CD4-positive, CD25-positive, alpha-beta regulatory T cell (primary cell): ENCODE measurements around the gene SLFN11. TPM values are rescaled to one million over a fixed set of nuclear protein-coding genes. Genes with fewer than 3 reads are reported as not detected.
"Not testable (repeated sequence)": the region's sequence is repeated elsewhere in the genome, so short reads cannot be mapped to it uniquely, and the experiment has no call there.

Source experiments
- ATAC-seq, 2 donors: fragments of 150-1000 bp; cut with Tn5 transposase; one replicate each; pipeline ENCODE4 v1.10.0; 2021; ENCODE audit warnings: low read depth in 2 of 2, moderate number of reproducible peaks in 2 of 2, moderate library complexity in 1 of 2
- DNase-seq, 3 donors: peaks; one replicate each; pipeline versions ENCODE4 v3.0.0 to v3.0.0-alpha.2; 2012 to 2022; ENCODE audit warnings: mixed read lengths in 1 of 3
- H3K27ac ChIP-seq: one replicate; pipeline ENCODE4 v1.7.0; 2013; ENCODE audit warnings: mild to moderate bottlenecking, low read length; ENCODE audit not compliant: insufficient read depth, poor library complexity, severe bottlenecking
- H3K27me3 ChIP-seq: one replicate; pipeline ENCODE4 v1.7.0; 2013; ENCODE audit warnings: low read length; ENCODE audit not compliant: control insufficient read depth, insufficient read depth
- H3K36me3 ChIP-seq: one replicate; pipeline ENCODE4 v1.7.0; 2013; ENCODE audit warnings: mild to moderate bottlenecking, low read length, moderate library complexity; ENCODE audit not compliant: control insufficient read depth, insufficient read depth
- H3K4me1 ChIP-seq: 2 replicates; pipeline ENCODE4 v1.7.0; 2013; ENCODE audit warnings: mild to moderate bottlenecking, low read length; ENCODE audit not compliant: insufficient read depth, control insufficient read depth, poor library complexity, severe bottlenecking
- H3K4me3 ChIP-seq: one replicate; pipeline ENCODE4 v1.7.0; 2013; ENCODE audit warnings: low read depth, mild to moderate bottlenecking, low read length, moderate library complexity
- H3K9me3 ChIP-seq, 2 experiments: 1 replicate in 1 of 2; 2 replicates in 1 of 2; pipeline ENCODE4 v1.7.0; 2013; ENCODE audit warnings: low read length in 2 of 2, mild to moderate bottlenecking in 1 of 2, moderate library complexity in 1 of 2; ENCODE audit not compliant: control insufficient read depth in 2 of 2
- H3K27ac Mint-ChIP-seq, 3 donors: one replicate each; pipeline ENCODE4 v1.8.0; 2020 to 2022; ENCODE audit warnings: mild to moderate bottlenecking in 3 of 3, mixed read lengths in 3 of 3, moderate library complexity in 2 of 3
- H3K27me3 Mint-ChIP-seq: one replicate; pipeline ENCODE4 v1.8.0; 2022; ENCODE audit warnings: mild to moderate bottlenecking, mixed read lengths
- H3K36me3 Mint-ChIP-seq: one replicate; pipeline ENCODE4 v1.8.0; 2020; ENCODE audit warnings: mixed read lengths
- H3K4me1 Mint-ChIP-seq, 4 donors: one replicate each; pipeline ENCODE4 v1.8.0; 2020 to 2022; ENCODE audit warnings: mixed read lengths in 4 of 4, mild to moderate bottlenecking in 1 of 4
- H3K4me3 Mint-ChIP-seq, 4 donors: one replicate each; pipeline ENCODE4 v1.8.0; 2020 to 2022; ENCODE audit warnings: mild to moderate bottlenecking in 4 of 4, mixed read lengths in 4 of 4, moderate library complexity in 3 of 4
- H3K9me3 Mint-ChIP-seq, 7 donors: one replicate each; pipeline ENCODE4 v1.8.0; 2020 to 2022; ENCODE audit warnings: mixed read lengths in 7 of 7, mild to moderate bottlenecking in 3 of 7, moderate library complexity in 2 of 7
- polyA plus RNA-seq, 4 donors: library from polyadenylated mRNA; unstranded; fragments of 300-500 nt; fragmentation: Illumina TruSeq; gene quantifications; one replicate each; pipeline ENCODE4 v1.2.3, GENCODE V29; 2021
- total RNA-seq: library from RNA; stranded (reverse); gene quantifications from one replicate; pipeline ENCODE4 v1.2.3, GENCODE V29; 2022

Gene SLFN11
- total and polyA plus RNA-seq, 5 donors from 2014 or later: 10.1 to 61.9 (median 12.0) TPM

- ATAC-seq (no peak), DNase-seq (no peak)
- H3K36me3 Mint-ChIP-seq: peaks cover 9% of the 10 kb centered on the region
- H3K4me1 Mint-ChIP-seq: peaks cover 1 to 18% (median 12%) of the 10 kb centered on the region in 4 donors
- peaks cover 2 to 17% (median 5%) of the 10 kb centered on the region in 7 donors for H3K9me3 Mint-ChIP-seq
- Histone ChIP-seq H3K27ac (no peak overlapping the region), H3K4me1 (peaks cover 13% of the 10 kb centered on the region), H3K36me3 (peaks cover 3% of the 10 kb centered on the region), H3K27me3 (no peaks in the 10 kb centered on the region), H3K9me3 (peaks cover 0 to 10% of the 10 kb centered on the region in 2 experiments), H3K4me3 (no peak overlapping the region)
- no peak overlapping the region for H3K27ac Mint-ChIP-seq
- peaks cover 5% of the 10 kb centered on the region for H3K27me3 Mint-ChIP-seq
- H3K4me3 Mint-ChIP-seq: no peak overlapping the region
Observed at GRCh38 chr17:35337364-35337763, 36.1 kb downstream of the SLFN11 start.

- not testable (repeated sequence) for DNase-seq, H3K27ac ChIP-seq, H3K9me3 Mint-ChIP-seq, ATAC-seq, H3K36me3 ChIP-seq, H3K4me3 ChIP-seq, H3K27me3 Mint-ChIP-seq, H3K4me3 Mint-ChIP-seq, H3K27me3 ChIP-seq, H3K9me3 ChIP-seq, H3K4me1 ChIP-seq, H3K27ac Mint-ChIP-seq
- Mint-ChIP-seq H3K4me1 (peaks cover 0 to 12% (median 5%) of the 10 kb centered on the region in 4 donors), H3K36me3 (peaks cover 32% of the 10 kb centered on the region)
Observed at GRCh38 chr17:35333578-35333977, 39.8 kb downstream of the SLFN11 start.

GRCh38 chr17:35322749-35323148, 50.7 kb downstream of the SLFN11 start:
- no peak for ATAC-seq
- no peaks in the 10 kb centered on the region for H3K9me3 ChIP-seq
- H3K27me3 ChIP-seq: no peaks in the 10 kb centered on the region
- H3K4me3 ChIP-seq: no peak overlapping the region
- Mint-ChIP-seq H3K36me3 (peaks cover 45% of the 10 kb centered on the region), H3K4me1 (peaks cover 4 to 24% (median 18%) of the 10 kb centered on the region in 4 donors), H3K27me3 (no peaks in the 10 kb centered on the region), H3K9me3 (peaks cover 0 to 9% (median 0%) of the 10 kb centered on the region in 7 donors), H3K4me3 (no peak overlapping the region), H3K27ac (no peak overlapping the region)
- H3K4me1 ChIP-seq: no peaks in the 10 kb centered on the region
- H3K27ac ChIP-seq: no peak overlapping the region
- peaks cover 39% of the 10 kb centered on the region for H3K36me3 ChIP-seq
- no peak for DNase-seq

GRCh38 chr17:35315971-35316370, 57.5 kb downstream of the SLFN11 start:
- Mint-ChIP-seq H3K4me3 (peak overlapping the region; percentile 57 to 97 (median 86)), H3K9me3 (no peaks in the 10 kb centered on the region), H3K27me3 (no peaks in the 10 kb centered on the region), H3K27ac (peak overlapping the region; percentile 3 to 99 (median 98)), H3K4me1 (peaks cover 10 to 67% (median 45%) of the 10 kb centered on the region in 4 donors), H3K36me3 (peaks cover 4% of the 10 kb centered on the region)
- H3K27ac ChIP-seq: no peak overlapping the region
- no peaks in the 10 kb centered on the region for H3K27me3 ChIP-seq
- ATAC-seq: no peak
- DNase-seq: no peak
- H3K36me3 ChIP-seq: peaks cover 3% of the 10 kb centered on the region
- H3K9me3 ChIP-seq: no peaks in the 10 kb centered on the region
- H3K4me1 ChIP-seq: peaks cover 39% of the 10 kb centered on the region
- H3K4me3 ChIP-seq: peak overlapping the region; percentile 31

GRCh38 chr17:35315283-35315682, 58.1 kb downstream of the SLFN11 start:
- Mint-ChIP-seq H3K4me3 (peak overlapping the region; percentile 79 to 97 (median 94)), H3K4me1 (peaks cover 10 to 67% (median 45%) of the 10 kb centered on the region in 4 donors), H3K27ac (peak overlapping the region; percentile 28 to 99 (median 98))

GRCh38 chr17:35314415-35315216, 58.8 kb downstream of the SLFN11 start:
- peaks cover 0 to under 1% (median 0%) of the 10 kb centered on the region in 7 donors for H3K9me3 Mint-ChIP-seq
- peak overlapping the region; percentile 98 to 100 (median 99) for H3K27ac Mint-ChIP-seq
- peaks cover under 1% of the 10 kb centered on the region for H3K36me3 ChIP-seq
- peaks cover 39% of the 10 kb centered on the region for H3K4me1 ChIP-seq
- peaks cover 10 to 67% (median 44%) of the 10 kb centered on the region in 4 donors for H3K4me1 Mint-ChIP-seq
- H3K27me3 Mint-ChIP-seq: no peaks in the 10 kb centered on the region
- ATAC-seq: no peak
- H3K4me3 ChIP-seq: peak overlapping the region; percentile 84
- H3K9me3 ChIP-seq: no peaks in the 10 kb centered on the region
- peak in 1 of 3 donors; percentile 1 for DNase-seq
- no peaks in the 10 kb centered on the region for H3K27me3 ChIP-seq
- peak overlapping the region; percentile 93 to 97 (median 96) for H3K4me3 Mint-ChIP-seq
- peaks cover 3% of the 10 kb centered on the region for H3K36me3 Mint-ChIP-seq
- peak overlapping the region; percentile 93 for H3K27ac ChIP-seq

More at GRCh38 chr17:35315283-35315682, 58.1 kb downstream of the SLFN11 start:
- H3K4me1 ChIP-seq: peaks cover 39% of the 10 kb centered on the region
- Mint-ChIP-seq H3K36me3 (peaks cover 4% of the 10 kb centered on the region), H3K27me3 (no peaks in the 10 kb centered on the region), H3K9me3 (no peaks in the 10 kb centered on the region)
- H3K27ac ChIP-seq: peak overlapping the region; percentile 41
- H3K27me3 ChIP-seq: no peaks in the 10 kb centered on the region
- DNase-seq: no peak
- ATAC-seq: no peak
- H3K4me3 ChIP-seq: peak overlapping the region; percentile 16
- no peaks in the 10 kb centered on the region for H3K9me3 ChIP-seq
- H3K36me3 ChIP-seq: peaks cover 3% of the 10 kb centered on the region

- DNase-seq (peak; percentile 1 to 49 (median 4)), ATAC-seq (no peak)
- no peaks in the 10 kb centered on the region for H3K27me3 Mint-ChIP-seq
- peak overlapping the region; percentile 98 to 100 (median 99) for H3K27ac Mint-ChIP-seq
- Histone ChIP-seq H3K27me3 (no peaks in the 10 kb centered on the region), H3K27ac (peak overlapping the region; percentile 93), H3K4me3 (peak overlapping the region; percentile 84), H3K4me1 (peaks cover 39% of the 10 kb centered on the region), H3K36me3 (no peaks in the 10 kb centered on the region), H3K9me3 (no peaks in the 10 kb centered on the region)
- H3K9me3 Mint-ChIP-seq: peaks cover 0 to 8% (median 0%) of the 10 kb centered on the region in 7 donors
- peaks cover 10 to 63% (median 42%) of the 10 kb centered on the region in 4 donors for H3K4me1 Mint-ChIP-seq
- H3K36me3 Mint-ChIP-seq: no peaks in the 10 kb centered on the region
- H3K4me3 Mint-ChIP-seq: peak overlapping the region; percentile 93 to 97 (median 96)
Observed at GRCh38 chr17:35313875-35314409, 59.5 kb downstream of the SLFN11 start.
